Suprapubic skin (tissue), 3 donors: ENCODE results near the gene TSPAN32.

Experiments used
- CTCF ChIP-seq, 2 donors: fragments of 200-600 bp in 1 of 2; fragments of 450-650 bp in 1 of 2; sonication (generic) in 1 of 2; IDR thresholded peaks; one replicate each; pipeline ENCODE4 v1.5.1; 2016 to 2019; ENCODE audit warnings: antibody characterized with exemption in 2 of 2, mild to moderate bottlenecking in 1 of 2, moderate library complexity in 1 of 2
- POLR2AphosphoS5 ChIP-seq, 3 donors: sonication (generic); formaldehyde crosslinking; IDR thresholded peaks; one replicate each; pipeline ENCODE4 v1.6.1; 2017; ENCODE audit warnings: antibody characterized with exemption in 3 of 3

- TF ChIP-seq CTCF (IDR thresholded peaks at IDR 0.05), result no peak
- TF ChIP-seq POLR2AphosphoS5 (IDR thresholded peaks at IDR 0.05), result no peak
Observed at GRCh38 chr11:2267306-2267850, 34.4 kb upstream of the TSPAN32 start.
